ENCODE data around the gene OBSCN. TPM values are rescaled to one million over a fixed set of nuclear protein-coding genes. Genes with fewer than 3 reads are reported as not detected.
A peak's percentile ranks its signal among the peaks of the same experiment; 100 is the strongest.

The OBSCN gene
- total and polyA plus RNA-seq, 2 of the 13 experiments (the other 11 are each of a cell fraction or from before 2014, with no cell fraction given) = 0.20 TPM

DNA sequence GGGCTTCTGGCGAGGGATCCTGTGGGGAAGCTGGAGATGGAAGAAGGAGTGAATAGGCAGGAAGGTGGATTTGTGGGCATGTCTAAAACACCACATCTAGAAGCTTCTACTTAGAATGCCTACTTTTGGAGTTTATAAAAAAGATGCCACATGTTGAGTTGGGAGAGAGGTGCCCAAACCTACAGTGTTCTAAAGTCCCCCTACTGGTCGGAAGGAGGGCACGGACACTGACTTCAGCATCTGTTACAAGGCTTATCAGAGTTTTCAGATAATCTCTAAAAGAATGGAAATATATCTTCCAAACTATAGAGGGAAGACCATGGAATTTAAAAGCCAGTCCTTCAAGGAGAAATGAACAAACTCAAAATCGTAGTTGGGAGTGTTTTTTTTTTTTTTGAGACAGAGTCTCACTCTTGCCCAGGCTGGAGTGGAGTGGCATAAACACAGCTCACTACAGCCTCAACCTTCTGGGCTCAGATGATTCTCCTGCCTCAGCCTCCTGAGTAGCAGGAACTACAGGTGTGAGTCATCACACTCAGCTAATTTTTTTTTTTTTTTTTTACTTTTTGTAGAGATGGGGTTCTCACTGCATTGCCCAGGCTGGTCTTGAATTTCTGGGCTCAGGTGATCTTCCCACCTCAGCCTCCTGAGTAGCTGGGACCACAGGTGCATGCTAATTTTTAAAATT, 27.4 kb upstream of the OBSCN start (continued):
- TF ChIP-seq, protein P1, sequence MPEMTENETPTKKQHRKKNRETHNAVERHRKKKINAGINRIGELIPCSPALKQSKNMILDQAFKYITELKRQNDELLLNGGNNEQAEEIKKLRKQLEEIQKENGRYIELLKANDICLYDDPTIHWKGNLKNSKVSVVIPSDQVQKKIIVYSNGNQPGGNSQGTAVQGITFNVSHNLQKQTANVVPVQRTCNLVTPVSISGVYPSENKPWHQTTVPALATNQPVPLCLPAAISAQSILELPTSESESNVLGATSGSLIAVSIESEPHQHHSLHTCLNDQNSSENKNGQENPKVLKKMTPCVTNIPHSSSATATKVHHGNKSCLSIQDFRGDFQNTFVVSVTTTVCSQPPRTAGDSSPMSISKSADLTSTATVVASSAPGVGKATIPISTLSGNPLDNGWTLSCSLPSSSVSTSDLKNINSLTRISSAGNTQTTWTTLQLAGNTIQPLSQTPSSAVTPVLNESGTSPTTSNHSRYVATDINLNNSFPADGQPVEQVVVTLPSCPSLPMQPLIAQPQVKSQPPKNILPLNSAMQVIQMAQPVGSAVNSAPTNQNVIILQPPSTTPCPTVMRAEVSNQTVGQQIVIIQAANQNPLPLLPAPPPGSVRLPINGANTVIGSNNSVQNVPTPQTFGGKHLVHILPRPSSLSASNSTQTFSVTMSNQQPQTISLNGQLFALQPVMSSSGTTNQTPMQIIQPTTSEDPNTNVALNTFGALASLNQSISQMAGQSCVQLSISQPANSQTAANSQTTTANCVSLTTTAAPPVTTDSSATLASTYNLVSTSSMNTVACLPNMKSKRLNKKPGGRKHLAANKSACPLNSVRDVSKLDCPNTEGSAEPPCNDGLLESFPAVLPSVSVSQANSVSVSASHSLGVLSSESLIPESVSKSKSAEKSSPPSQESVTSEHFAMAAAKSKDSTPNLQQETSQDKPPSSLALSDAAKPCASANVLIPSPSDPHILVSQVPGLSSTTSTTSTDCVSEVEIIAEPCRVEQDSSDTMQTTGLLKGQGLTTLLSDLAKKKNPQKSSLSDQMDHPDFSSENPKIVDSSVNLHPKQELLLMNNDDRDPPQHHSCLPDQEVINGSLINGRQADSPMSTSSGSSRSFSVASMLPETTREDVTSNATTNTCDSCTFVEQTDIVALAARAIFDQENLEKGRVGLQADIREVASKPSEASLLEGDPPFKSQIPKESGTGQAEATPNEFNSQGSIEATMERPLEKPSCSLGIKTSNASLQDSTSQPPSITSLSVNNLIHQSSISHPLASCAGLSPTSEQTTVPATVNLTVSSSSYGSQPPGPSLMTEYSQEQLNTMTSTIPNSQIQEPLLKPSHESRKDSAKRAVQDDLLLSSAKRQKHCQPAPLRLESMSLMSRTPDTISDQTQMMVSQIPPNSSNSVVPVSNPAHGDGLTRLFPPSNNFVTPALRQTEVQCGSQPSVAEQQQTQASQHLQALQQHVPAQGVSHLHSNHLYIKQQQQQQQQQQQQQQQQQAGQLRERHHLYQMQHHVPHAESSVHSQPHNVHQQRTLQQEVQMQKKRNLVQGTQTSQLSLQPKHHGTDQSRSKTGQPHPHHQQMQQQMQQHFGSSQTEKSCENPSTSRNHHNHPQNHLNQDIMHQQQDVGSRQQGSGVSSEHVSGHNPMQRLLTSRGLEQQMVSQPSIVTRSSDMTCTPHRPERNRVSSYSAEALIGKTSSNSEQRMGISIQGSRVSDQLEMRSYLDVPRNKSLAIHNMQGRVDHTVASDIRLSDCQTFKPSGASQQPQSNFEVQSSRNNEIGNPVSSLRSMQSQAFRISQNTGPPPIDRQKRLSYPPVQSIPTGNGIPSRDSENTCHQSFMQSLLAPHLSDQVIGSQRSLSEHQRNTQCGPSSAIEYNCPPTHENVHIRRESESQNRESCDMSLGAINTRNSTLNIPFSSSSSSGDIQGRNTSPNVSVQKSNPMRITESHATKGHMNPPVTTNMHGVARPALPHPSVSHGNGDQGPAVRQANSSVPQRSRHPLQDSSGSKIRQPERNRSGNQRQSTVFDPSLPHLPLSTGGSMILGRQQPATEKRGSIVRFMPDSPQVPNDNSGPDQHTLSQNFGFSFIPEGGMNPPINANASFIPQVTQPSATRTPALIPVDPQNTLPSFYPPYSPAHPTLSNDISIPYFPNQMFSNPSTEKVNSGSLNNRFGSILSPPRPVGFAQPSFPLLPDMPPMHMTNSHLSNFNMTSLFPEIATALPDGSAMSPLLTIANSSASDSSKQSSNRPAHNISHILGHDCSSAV (CRISPR knock-in tag; IDR thresholded peaks at IDR 0.05; ENCODE audit: borderline replicate concordance) = no peak
- TF ChIP-seq MTA3 (CRISPR knock-in tag; IDR thresholded peaks at IDR 0.05) = no peak
- no peak for TF ChIP-seq NAIF1 (CRISPR knock-in tag; IDR thresholded peaks at IDR 0.05; ENCODE audit: borderline replicate concordance)
- TF ChIP-seq, protein P2, sequence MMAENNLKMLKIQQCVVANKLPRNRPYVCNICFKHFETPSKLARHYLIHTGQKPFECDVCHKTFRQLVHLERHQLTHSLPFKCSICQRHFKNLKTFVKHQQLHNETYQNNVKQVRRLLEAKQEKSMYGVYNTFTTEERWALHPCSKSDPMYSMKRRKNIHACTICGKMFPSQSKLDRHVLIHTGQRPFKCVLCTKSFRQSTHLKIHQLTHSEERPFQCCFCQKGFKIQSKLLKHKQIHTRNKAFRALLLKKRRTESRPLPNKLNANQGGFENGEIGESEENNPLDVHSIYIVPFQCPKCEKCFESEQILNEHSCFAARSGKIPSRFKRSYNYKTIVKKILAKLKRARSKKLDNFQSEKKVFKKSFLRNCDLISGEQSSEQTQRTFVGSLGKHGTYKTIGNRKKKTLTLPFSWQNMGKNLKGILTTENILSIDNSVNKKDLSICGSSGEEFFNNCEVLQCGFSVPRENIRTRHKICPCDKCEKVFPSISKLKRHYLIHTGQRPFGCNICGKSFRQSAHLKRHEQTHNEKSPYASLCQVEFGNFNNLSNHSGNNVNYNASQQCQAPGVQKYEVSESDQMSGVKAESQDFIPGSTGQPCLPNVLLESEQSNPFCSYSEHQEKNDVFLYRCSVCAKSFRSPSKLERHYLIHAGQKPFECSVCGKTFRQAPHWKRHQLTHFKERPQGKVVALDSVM (CRISPR knock-in tag; IDR thresholded peaks at IDR 0.05) = no peak
- TF ChIP-seq, protein P3, sequence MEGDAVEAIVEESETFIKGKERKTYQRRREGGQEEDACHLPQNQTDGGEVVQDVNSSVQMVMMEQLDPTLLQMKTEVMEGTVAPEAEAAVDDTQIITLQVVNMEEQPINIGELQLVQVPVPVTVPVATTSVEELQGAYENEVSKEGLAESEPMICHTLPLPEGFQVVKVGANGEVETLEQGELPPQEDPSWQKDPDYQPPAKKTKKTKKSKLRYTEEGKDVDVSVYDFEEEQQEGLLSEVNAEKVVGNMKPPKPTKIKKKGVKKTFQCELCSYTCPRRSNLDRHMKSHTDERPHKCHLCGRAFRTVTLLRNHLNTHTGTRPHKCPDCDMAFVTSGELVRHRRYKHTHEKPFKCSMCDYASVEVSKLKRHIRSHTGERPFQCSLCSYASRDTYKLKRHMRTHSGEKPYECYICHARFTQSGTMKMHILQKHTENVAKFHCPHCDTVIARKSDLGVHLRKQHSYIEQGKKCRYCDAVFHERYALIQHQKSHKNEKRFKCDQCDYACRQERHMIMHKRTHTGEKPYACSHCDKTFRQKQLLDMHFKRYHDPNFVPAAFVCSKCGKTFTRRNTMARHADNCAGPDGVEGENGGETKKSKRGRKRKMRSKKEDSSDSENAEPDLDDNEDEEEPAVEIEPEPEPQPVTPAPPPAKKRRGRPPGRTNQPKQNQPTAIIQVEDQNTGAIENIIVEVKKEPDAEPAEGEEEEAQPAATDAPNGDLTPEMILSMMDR (CRISPR knock-in tag; IDR thresholded peaks at IDR 0.05) = peak; percentile 36; the same call in 1 of the 2 replicates
- TF ChIP-seq MEIS1 (CRISPR knock-in tag; IDR thresholded peaks at IDR 0.05; ENCODE audit: borderline replicate concordance) = no peak
- TF ChIP-seq STAG1 (CRISPR knock-in tag; IDR thresholded peaks at IDR 0.05) = 0 out of 2 replicates have a peak, but pooled peaks have one; percentile 21
- no peak for TF ChIP-seq HMGA1 (CRISPR knock-in tag; conservative IDR thresholded peaks at IDR 0.05)
